A673 (cell line): ENCODE data around the gene BUD23. TPM values are rescaled to one million over a fixed set of nuclear protein-coding genes. Genes with fewer than 3 reads are reported as not detected.

Source experiments
- Bru-seq: library from RNA; stranded (reverse); fragments of 400-500 nt; gene quantifications from one replicate; lab custom pipeline; 2021; lab: Mats Ljungman, UMichigan
- BruChase-seq, 2 experiments: library from RNA; stranded (reverse); fragments of 400-500 nt; gene quantifications; one replicate each; lab custom pipeline; 2021; lab: Mats Ljungman, UMichigan
- BruUV-seq: library from RNA; stranded (reverse); fragments of 400-500 nt; replicated peaks from 2 replicates; lab custom pipeline; 2021; lab: Mats Ljungman, UMichigan
- CTCF ChIA-PET: fragments of 300-600 bp; sonication (Branson Sonifier 250); formaldehyde crosslinking; loops from one replicate; lab custom pipeline; 2022; ENCODE audit warnings: antibody characterized with exemption; lab: Charles Lee
- POLR2A ChIA-PET: fragments of 300-600 bp; sonication (Branson Sonifier 250); formaldehyde crosslinking; loops from one replicate; lab custom pipeline; 2022; ENCODE audit warnings: antibody characterized with exemption; ENCODE audit not compliant: low non-redundant PET; lab: Charles Lee
- DNase-seq: peaks from one replicate; pipeline ENCODE4 v3.0.0-alpha.2; 2015; ENCODE audit warnings: low spot score
- H3K27ac ChIP-seq: fragments of 200-600 bp; sonication (generic); 2 replicates; pipeline ENCODE4 v1.5.1; 2016; ENCODE audit warnings: mixed run types, low read depth, mild to moderate bottlenecking, mixed read lengths, antibody characterized with exemption, low read length; ENCODE audit not compliant: poor library complexity, severe bottlenecking
- H3K27me3 ChIP-seq: fragments of 200-600 bp; sonication (generic); replicated peaks from 2 replicates; pipeline ENCODE4 v1.6.1; 2017; ENCODE audit warnings: mixed run types, low read depth, mild to moderate bottlenecking, mixed read lengths, antibody characterized with exemption, low read length; ENCODE audit not compliant: insufficient read depth, poor library complexity
- H3K36me3 ChIP-seq: fragments of 200-600 bp; sonication (generic); 2 replicates; pipeline ENCODE4 v1.6.1; 2016; ENCODE audit warnings: mixed run types, mild to moderate bottlenecking, mixed read lengths, antibody characterized with exemption, low read length; ENCODE audit not compliant: insufficient read depth, poor library complexity, severe bottlenecking
- H3K4me1 ChIP-seq: fragments of 200-600 bp; sonication (generic); 2 replicates; pipeline ENCODE4 v1.6.1; 2017; ENCODE audit warnings: mixed run types, mild to moderate bottlenecking, mixed read lengths, antibody characterized with exemption, low read length; ENCODE audit not compliant: insufficient read depth, poor library complexity, severe bottlenecking
- H3K4me3 ChIP-seq: fragments of 200-600 bp; sonication (generic); 2 replicates; pipeline ENCODE4 v1.5.1; 2016; ENCODE audit warnings: low read depth, mixed run types, mild to moderate bottlenecking, mixed read lengths, low read length; ENCODE audit not compliant: poor library complexity, severe bottlenecking
- H3K9me3 ChIP-seq: fragments of 200-600 bp; sonication (generic); 2 replicates; pipeline ENCODE4 v1.6.1; 2016; ENCODE audit warnings: mixed run types, low read depth, mild to moderate bottlenecking, mixed read lengths, antibody characterized with exemption, low read length; ENCODE audit not compliant: poor library complexity, severe bottlenecking
- CTCF ChIP-seq: fragments of 300-800, 200-600 bp; sonication (generic); conservative IDR thresholded peaks from 2 replicates; pipeline ENCODE4 v1.5.1; 2017; ENCODE audit warnings: low read depth, mild to moderate bottlenecking, antibody characterized with exemption, low read length, moderate library complexity, mixed read lengths
- EZH2 ChIP-seq: fragments of 200-600 bp; sonication (generic); IDR thresholded peaks from 2 replicates; pipeline ENCODE4 v1.6.1; 2017; ENCODE audit warnings: borderline replicate concordance, low read depth, mild to moderate bottlenecking, mixed read lengths, antibody characterized with exemption, low read length; ENCODE audit not compliant: poor library complexity, severe bottlenecking
- intact Hi-C: fragments of 100-400 bp; cut with micrococcal nuclease; formaldehyde crosslinking; loops from one replicate; pipeline ENCODE4 v1.10.0; 2022; ENCODE audit not compliant: unreplicated experiment
- long read RNA-seq: library from polyadenylated mRNA; stranded (forward); transcript quantifications from one replicate; pipeline ENCODE4 v2.0.0, GENCODE V29; 2022
- total RNA-seq: library from RNA; stranded (reverse); gene quantifications from 2 replicates; pipeline ENCODE4 v1.2.3, GENCODE V29; 2021

BUD23 gene
- total RNA-seq (133 and 138 TPM in 2 replicates), Bru-seq, nascent RNA (percentile 81 among the genes with signal in this experiment), BruChase-seq, experiment 1, labeled RNA remaining after a 2-hour chase (percentile 91 among the genes with signal in this experiment), BruChase-seq, experiment 2, labeled RNA remaining after a 6-hour chase (percentile 90 among the genes with signal in this experiment)
- long read RNA-seq, transcript BUD23-206 (12 exons, 1,260 nt): minor isoform, 10 of 374 reads
- long read RNA-seq, transcript BUD23-215 (2 exons, 3,886 nt): minor isoform, 14 of 374 reads
- long read RNA-seq, transcript BUD23-201 (12 exons, 1,230 nt): major isoform, 267 of 374 reads
- long read RNA-seq, partial matches to known transcripts: 7 of 374 reads
- long read RNA-seq, other reads (novel, unspliced or antisense): 73 of 374 reads

- ChIA-PET POLR2A (no interaction called here), CTCF (no interaction called here)
- H3K36me3 ChIP-seq: peaks cover 20% of the 10 kb centered on the region
- DNase-seq: peak; percentile 97
- H3K27me3 ChIP-seq: no peaks in the 10 kb centered on the region
- TF ChIP-seq EZH2 (no peak), CTCF (no peak)
- no peaks in the 10 kb centered on the region for H3K9me3 ChIP-seq
- peak within 1 kb of the TSS; percentile 88 for H3K27ac ChIP-seq
- BruUV-seq: TSS peak; percentile 40
- intact Hi-C loops: loop anchor here (1.0 kb wide), 1 partner anchor 36 kb away; the partner anchor contains the start of gene STX1A
- peak within 1 kb of the TSS; percentile 72 for H3K4me3 ChIP-seq
- H3K4me1 ChIP-seq: peaks cover 16% of the 10 kb centered on the region
Measured at GRCh38 chr7:73683056-73683787, at the start of gene BUD23, which contains the start of gene DNAJC30. Gene BUD23 (plus strand): TSS chr7:73683597. CDS start chr7:73683626, 29 bp downstream. Gene DNAJC30 (minus strand): TSS chr7:73683453. CDS start chr7:73683423, 30 bp downstream.

GRCh38 chr7:73633844-73634243, 49.6 kb upstream of the BUD23 start:
- no TSS peak for BruUV-seq
- no peak for TF ChIP-seq EZH2
- TF ChIP-seq CTCF: no peak
- CTCF ChIA-PET: interaction anchor here (1.4 kb wide), 1 partner anchor 92 kb away, joined by 16 read pairs; no protein-coding TSS in a partner anchor
- Histone ChIP-seq H3K4me3 (no peak overlapping the region), H3K36me3 (no peaks in the 10 kb centered on the region), H3K27ac (no peak overlapping the region), H3K27me3 (no peaks in the 10 kb centered on the region), H3K9me3 (no peaks in the 10 kb centered on the region), H3K4me1 (peaks cover 7% of the 10 kb centered on the region)
- intact Hi-C loops: no loop called here
- DNase-seq: no peak
- POLR2A ChIA-PET: no interaction called here

GRCh38 chr7:73635428-73636200, 47.8 kb upstream of the BUD23 start:
- BruUV-seq: no TSS peak
- intact Hi-C loops: loop anchor here (1.0 kb wide), 1 partner anchor 13 kb away; no protein-coding TSS in a partner anchor
- POLR2A ChIA-PET: interaction anchor here (0.9 kb wide), 1 partner anchor 11 kb away, joined by 3 read pairs; no protein-coding TSS in a partner anchor
- CTCF ChIA-PET: no interaction called here
- H3K36me3 ChIP-seq: no peaks in the 10 kb centered on the region
- DNase-seq: no peak
- H3K9me3 ChIP-seq: no peaks in the 10 kb centered on the region
- H3K4me1 ChIP-seq: peaks cover 7% of the 10 kb centered on the region
- no peak overlapping the region for H3K27ac ChIP-seq
- no peaks in the 10 kb centered on the region for H3K27me3 ChIP-seq
- no peak overlapping the region for H3K4me3 ChIP-seq
- TF ChIP-seq EZH2 (no peak), CTCF (no peak)
